ENCODE measurements around the gene DPEP1.
"Not testable (repeated sequence)": the region's sequence is repeated elsewhere in the genome, so short reads cannot be mapped to it uniquely, and the experiment has no call there.

The DPEP1 gene

DNA sequence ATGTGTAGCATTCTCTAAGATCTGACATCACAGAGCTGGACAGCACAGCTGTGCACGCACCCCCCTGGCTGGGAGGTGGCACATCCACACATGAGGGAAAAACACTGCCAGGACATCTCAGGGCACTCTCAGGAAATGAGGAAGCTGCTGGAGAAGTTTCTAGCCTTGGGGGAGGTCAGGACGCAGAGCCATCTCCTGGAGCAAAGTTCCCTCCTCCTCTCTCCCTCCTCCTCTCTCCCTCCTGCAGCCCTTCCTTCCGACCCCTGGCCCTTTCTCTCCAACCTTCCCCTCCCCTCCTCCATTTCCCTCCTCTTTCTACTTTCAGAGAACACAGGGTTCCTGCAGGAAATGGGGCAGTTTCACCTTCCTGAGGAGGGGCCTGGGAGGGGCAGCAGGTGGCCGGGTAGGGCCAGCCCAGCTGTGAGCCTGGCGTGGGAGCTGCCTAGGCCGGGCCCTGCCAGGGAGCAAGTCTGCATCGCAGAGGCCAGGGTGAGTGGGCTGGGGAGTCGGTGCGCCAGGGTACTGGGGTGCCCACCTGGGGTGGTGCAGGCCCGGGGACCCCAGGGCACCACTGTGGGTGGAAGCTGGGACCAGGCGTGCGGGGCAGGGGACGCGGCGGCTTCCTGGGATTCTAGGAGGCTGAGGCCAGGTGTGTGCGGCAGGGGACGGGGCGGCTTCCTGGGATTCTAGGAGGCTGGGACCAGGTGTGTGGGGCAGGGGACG is at the start of gene DPEP1:
DPEP1 (plus strand) TSS at position 412 of the 723 bp plus-strand sequence. CDS start 16,769 bp downstream, outside the sequence.
- H3K27ac ChIP-seq (ENCODE audit: low read length): no peak within 1 kb of the TSS
- H3K4me3 ChIP-seq (ENCODE audit: low read length): no peak within 1 kb of the TSS
- H3K27me3 ChIP-seq (ENCODE audit: control insufficient read depth, insufficient read depth, low read length): no peaks in the 10 kb centered on the region
- DNase-seq (ENCODE audit: low read depth, low spot score): no peak
- no peaks in the 10 kb centered on the region for H3K9me3 ChIP-seq (ENCODE audit: control insufficient read depth, insufficient read depth, low read length)
- WGBS (ENCODE audit: insufficient coverage, insufficient read length): no CpG with 5 or more reads among the region's 19 CpGs
- no peaks in the 10 kb centered on the region for H3K36me3 ChIP-seq (ENCODE audit: control insufficient read depth, insufficient read depth, low read length)
- H3K4me1 ChIP-seq (ENCODE audit: control insufficient read depth, insufficient read depth, low read length): peaks cover 2% of the 10 kb centered on the region; the same call in 1 of the 2 replicates

DNA sequence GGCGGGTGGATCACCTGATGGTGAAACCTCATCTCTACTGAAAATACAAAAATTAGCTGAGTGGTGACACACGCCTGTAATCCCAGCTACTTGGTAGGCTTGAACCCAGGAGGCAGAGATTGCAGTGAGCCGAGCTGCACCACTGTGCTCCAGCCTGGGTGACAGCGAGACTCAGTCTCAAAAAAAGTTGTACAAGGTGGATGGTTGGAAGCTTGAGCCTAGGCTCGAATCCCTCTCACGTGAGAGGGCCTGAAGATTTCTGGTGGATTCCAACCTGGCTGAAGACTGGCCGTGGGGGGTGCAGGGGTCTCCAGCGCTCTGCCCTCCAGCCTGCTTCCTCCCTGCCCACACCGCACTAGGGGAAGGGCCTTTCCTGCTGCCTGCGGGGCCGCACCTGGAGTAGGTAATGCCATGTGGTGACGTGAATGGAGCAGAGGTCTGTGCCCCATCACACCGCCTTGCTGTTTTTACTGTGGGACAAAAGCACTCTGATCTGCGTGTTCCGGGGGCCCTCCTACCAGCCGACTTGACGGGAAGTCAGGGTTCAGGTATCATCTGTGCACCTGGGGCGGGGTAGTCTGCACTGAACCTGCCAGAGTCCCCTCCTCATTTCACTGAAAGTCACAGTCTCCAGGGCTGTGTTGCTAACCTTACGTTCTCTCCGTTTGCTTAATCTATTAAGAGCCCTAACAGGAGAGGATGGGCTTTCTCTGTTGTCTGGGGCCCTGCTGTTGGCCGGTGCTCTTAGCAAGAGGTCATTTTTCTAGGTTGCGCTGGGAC is 48.8 kb upstream of the DPEP1 start:
- H3K4me3 ChIP-seq (ENCODE audit: low read length): no peak overlapping the region
- no peaks in the 10 kb centered on the region for H3K9me3 ChIP-seq (ENCODE audit: control insufficient read depth, insufficient read depth, low read length)
- peaks cover 34% of the 10 kb centered on the region for H3K36me3 ChIP-seq (ENCODE audit: control insufficient read depth, insufficient read depth, low read length)
- peaks cover 4% of the 10 kb centered on the region for H3K4me1 ChIP-seq (ENCODE audit: control insufficient read depth, insufficient read depth, low read length)
- H3K27me3 ChIP-seq (ENCODE audit: control insufficient read depth, insufficient read depth, low read length): no peaks in the 10 kb centered on the region
- no peak for DNase-seq (ENCODE audit: low read depth, low spot score)
- H3K27ac ChIP-seq (ENCODE audit: low read length): no peak overlapping the region
- WGBS (ENCODE audit: insufficient coverage, insufficient read length): no CpG with 5 or more reads among the region's 22 CpGs

DNA sequence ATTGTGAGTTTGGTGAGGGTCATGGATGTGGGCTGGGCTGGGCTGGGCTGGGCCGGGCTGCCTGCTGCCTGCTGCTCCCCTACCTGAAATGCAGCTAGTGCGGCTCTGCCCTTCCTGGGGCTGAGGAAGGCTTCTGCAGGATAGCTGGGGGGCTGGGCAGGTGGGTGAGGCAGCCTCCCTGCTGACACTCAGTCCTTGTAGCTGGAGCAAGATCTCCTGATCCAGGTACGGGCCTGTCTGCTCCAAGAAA is 48.3 kb upstream of the DPEP1 start:
- Histone ChIP-seq H3K27ac (ENCODE audit: low read length) (no peak overlapping the region), H3K36me3 (ENCODE audit: control insufficient read depth, insufficient read depth, low read length) (peaks cover 34% of the 10 kb centered on the region), H3K27me3 (ENCODE audit: control insufficient read depth, insufficient read depth, low read length) (no peaks in the 10 kb centered on the region), H3K4me1 (ENCODE audit: control insufficient read depth, insufficient read depth, low read length) (peaks cover 4% of the 10 kb centered on the region), H3K9me3 (ENCODE audit: control insufficient read depth, insufficient read depth, low read length) (no peaks in the 10 kb centered on the region), H3K4me3 (ENCODE audit: low read length) (no peak overlapping the region; the same call in 1 of the 2 replicates)
- no peak for DNase-seq (ENCODE audit: low read depth, low spot score)
- WGBS (ENCODE audit: insufficient coverage, insufficient read length): no CpG with 5 or more reads among the region's 3 CpGs

DNA sequence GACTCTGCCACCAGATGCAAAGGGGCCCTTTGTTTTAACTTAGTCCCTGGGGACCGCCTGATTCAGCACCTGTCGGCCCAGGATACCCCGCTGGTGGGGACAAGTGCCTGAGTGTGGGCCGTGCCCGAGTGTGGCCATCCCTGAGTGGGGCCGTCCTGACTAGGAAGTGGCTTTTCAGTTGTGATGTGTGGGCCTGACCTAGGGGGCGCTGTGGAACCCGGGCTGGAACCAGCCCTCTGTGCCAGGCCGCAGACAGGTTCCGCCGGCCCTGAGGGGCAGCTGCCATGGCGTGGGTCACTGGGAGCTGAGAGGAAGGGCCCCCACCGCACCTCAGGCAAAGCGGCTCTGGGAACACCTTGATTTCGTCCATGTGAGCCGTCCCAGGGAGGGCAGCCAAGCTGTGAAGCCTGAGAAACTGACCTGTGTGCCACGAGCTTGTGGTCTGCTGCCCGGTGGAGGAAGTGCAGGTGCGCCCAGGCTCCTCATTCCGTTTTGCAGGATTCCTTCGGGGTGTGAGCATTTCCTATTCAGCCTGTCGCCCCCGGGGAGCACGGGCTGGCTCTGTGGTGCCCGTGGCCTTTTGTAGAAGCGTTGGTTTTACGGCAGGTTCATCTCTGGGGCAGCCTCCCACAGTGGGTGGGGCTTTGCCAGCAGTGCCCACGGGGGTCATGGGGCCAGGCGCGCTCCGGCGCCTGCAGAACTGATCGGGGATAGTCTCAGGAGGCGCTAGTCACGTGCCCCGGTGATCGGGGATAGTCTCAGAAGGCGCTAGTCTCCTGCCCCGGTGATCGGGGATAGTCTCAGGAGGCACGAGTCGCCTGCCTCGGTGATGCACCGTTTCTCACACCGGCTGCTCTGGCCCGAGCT is 47.7 kb upstream of the DPEP1 start:
- no peak for DNase-seq (ENCODE audit: low read depth, low spot score)
- Histone ChIP-seq H3K4me1 (ENCODE audit: control insufficient read depth, insufficient read depth, low read length) (peaks cover 4% of the 10 kb centered on the region), H3K9me3 (ENCODE audit: control insufficient read depth, insufficient read depth, low read length) (no peaks in the 10 kb centered on the region), H3K27ac (ENCODE audit: low read length) (no peak overlapping the region), H3K36me3 (ENCODE audit: control insufficient read depth, insufficient read depth, low read length) (peaks cover 34% of the 10 kb centered on the region), H3K27me3 (ENCODE audit: control insufficient read depth, insufficient read depth, low read length) (no peaks in the 10 kb centered on the region), H3K4me3 (ENCODE audit: low read length) (peak overlapping the region; percentile 15; the same call in 1 of the 2 replicates)
- no CpG with 5 or more reads among the region's 46 CpGs for WGBS (ENCODE audit: insufficient coverage, insufficient read length)

DNA sequence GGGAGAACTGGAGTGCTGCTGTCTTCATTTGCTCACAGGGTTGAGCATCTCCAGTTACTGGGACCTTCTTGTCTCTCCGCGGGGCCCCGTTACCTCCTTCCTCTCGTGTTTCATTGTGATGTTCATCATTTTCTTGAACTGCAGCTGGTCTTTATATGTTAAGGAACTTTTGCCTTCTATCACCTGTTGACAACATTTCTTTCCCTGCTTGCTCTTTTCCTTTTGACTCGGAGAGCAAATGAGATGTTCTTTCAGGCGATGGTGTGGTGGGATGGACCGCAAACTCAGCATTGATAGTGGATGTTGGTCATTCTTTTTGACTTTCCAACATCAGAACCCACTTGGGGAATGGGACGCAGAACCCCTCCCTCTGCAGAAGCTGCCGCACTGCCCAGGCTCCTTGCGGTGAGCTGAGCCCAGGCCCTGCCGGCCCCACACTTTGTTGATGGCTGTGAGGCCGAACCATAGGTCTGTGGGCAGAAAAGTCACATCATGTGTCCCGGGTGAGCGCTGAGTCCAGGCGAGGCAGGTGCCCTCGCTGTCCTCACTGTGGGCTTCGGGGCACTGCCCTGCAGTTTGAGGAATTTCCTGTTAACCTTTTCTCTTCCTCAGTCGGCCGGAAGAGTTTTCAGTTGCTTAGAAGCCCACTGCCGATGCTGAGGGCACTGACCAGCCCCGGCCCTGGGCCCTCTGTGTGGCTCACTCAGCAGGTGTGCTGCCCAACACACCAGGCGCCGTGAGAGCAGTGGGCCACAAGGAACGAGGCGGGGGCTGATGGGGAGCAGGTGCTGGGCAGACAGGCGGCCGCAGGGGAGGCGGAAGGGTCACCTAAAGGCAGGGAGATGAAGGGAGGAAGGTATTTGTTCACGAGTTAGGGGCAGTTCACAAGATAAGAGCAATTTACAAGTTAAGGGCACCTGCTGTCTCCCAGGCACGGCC is 45.5 kb upstream of the DPEP1 start:
- peaks cover 2% of the 10 kb centered on the region; the same call in 1 of the 2 replicates for H3K4me1 ChIP-seq (ENCODE audit: control insufficient read depth, insufficient read depth, low read length)
- peaks cover 16% of the 10 kb centered on the region for H3K36me3 ChIP-seq (ENCODE audit: control insufficient read depth, insufficient read depth, low read length)
- no peak overlapping the region for H3K27ac ChIP-seq (ENCODE audit: low read length)
- no peaks in the 10 kb centered on the region for H3K9me3 ChIP-seq (ENCODE audit: control insufficient read depth, insufficient read depth, low read length)
- H3K27me3 ChIP-seq (ENCODE audit: control insufficient read depth, insufficient read depth, low read length): no peaks in the 10 kb centered on the region
- H3K4me3 ChIP-seq (ENCODE audit: low read length): no peak overlapping the region
- no CpG with 5 or more reads among the region's 30 CpGs for WGBS (ENCODE audit: insufficient coverage, insufficient read length)
- no peak for DNase-seq (ENCODE audit: low read depth, low spot score)

DNA sequence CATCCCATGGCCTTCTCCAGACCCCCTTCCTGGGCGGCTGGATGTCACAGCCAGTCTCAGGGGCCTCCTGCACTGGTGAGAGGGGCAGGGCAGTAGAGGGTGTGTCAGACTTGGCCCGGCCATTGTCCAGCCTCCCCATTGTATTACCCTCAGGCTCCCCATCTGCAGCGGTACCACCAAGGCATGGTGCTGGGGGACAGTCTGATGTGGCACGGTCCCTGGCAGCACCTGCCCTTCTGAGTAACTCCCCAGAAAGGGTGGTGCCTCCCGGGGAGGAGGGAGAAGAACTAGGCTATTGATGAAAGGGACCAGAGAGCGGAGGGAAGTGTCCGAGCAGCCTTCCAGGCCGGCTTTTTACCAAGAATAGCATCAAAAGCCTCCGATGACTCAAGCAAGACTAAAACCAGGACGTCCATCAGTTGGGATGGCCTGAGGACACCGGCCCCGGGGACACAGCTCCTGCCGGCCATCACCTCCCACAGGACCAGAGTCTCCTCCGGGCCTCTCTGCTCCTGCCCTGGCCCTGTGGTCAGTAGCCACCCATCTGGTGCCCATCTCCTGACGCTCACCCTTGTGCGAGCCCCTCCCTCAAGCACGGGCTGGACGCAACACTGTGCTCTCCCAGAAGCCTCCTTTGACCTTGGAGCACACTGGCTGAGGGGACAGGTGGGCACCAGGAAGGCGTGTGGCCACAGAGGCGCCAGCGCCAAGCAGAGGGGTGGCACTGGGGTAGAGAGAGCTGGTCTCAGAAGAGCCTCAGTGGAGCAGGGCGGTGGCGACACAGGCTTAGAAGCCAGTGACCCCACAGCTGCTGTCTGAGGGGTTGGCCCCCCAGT is 43.7 kb upstream of the DPEP1 start:
- no peak overlapping the region for H3K27ac ChIP-seq (ENCODE audit: low read length)
- no peak overlapping the region for H3K4me3 ChIP-seq (ENCODE audit: low read length)
- no peaks in the 10 kb centered on the region for H3K36me3 ChIP-seq (ENCODE audit: control insufficient read depth, insufficient read depth, low read length)
- H3K4me1 ChIP-seq (ENCODE audit: control insufficient read depth, insufficient read depth, low read length): peaks cover 3% of the 10 kb centered on the region; the same call in 1 of the 2 replicates
- no peaks in the 10 kb centered on the region for H3K9me3 ChIP-seq (ENCODE audit: control insufficient read depth, insufficient read depth, low read length)
- H3K27me3 ChIP-seq (ENCODE audit: control insufficient read depth, insufficient read depth, low read length): no peaks in the 10 kb centered on the region
- no peak for DNase-seq (ENCODE audit: low read depth, low spot score)
- WGBS (ENCODE audit: insufficient coverage, insufficient read length): no CpG with 5 or more reads among the region's 23 CpGs

DNA sequence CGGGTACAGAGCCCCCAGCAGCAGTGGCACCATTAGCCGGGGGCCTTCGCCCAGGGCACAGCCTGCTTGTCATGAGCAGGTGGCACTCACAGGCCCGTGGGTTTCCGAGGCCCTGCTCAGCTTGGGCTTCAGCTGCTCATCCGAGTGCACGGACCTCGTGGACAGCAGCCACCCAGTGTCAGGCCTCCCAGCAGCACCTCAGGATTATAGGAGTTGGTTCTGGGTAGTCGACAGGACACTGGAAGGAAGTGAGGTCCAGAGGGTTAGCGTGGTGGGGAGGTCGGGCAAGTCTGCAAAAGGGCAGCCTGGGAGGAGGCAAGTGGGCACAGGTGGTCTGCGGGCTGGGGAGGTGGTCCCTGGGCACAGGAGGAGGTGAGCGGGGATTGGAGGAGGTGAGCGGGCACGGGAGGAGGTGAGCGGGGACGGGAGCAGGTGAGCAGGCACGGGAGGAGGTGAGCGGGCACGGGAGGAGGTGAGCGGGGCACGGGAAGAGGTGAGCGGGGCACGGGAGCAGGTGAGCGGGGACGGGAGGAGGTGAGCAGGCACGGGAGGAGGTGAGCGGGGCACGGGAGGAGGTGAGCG is 43.0 kb upstream of the DPEP1 start:
- Histone ChIP-seq H3K36me3 (ENCODE audit: control insufficient read depth, insufficient read depth, low read length) (no peaks in the 10 kb centered on the region), H3K27me3 (ENCODE audit: control insufficient read depth, insufficient read depth, low read length) (no peaks in the 10 kb centered on the region), H3K9me3 (ENCODE audit: control insufficient read depth, insufficient read depth, low read length) (no peaks in the 10 kb centered on the region), H3K27ac (ENCODE audit: low read length) (no peak overlapping the region), H3K4me1 (ENCODE audit: control insufficient read depth, insufficient read depth, low read length) (peaks cover 2% of the 10 kb centered on the region; the same call in 1 of the 2 replicates), H3K4me3 (ENCODE audit: low read length) (no peak overlapping the region)
- WGBS (ENCODE audit: insufficient coverage, insufficient read length): no CpG with 5 or more reads among the region's 30 CpGs
- no peak for DNase-seq (ENCODE audit: low read depth, low spot score)

DNA sequence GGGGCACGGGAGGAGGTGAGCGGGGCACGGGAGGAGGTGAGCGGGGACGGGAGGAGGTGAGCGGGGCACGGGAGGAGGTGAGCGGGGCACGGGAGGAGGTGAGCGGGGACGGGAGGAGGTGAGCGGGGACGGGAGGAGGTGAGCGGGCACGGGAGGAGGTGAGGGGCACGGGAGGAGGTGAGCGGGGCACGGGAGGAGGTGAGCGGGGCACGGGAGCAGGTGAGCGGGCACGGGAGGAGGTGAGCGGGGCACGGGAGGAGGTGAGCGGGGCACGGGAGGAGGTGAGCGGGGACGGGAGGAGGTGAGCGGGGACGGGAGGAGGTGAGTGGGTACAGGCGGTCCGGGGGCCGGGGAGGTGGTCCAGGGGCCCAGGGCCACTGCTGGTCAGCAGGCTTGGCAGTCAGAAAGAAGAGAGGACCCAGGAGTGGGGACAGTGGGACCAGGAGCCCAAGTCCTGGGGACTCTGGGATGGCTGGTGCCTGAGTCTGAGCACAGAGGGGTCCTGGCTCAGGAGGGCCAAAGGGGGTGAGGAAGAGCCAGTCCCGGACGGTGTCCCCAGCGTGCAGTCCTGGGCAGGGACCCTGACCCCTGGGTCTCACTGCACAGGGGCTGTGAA is 42.4 kb upstream of the DPEP1 start:
- not testable (repeated sequence) for DNase-seq (ENCODE audit: low read depth, low spot score); H3K9me3 ChIP-seq (ENCODE audit: control insufficient read depth, insufficient read depth, low read length); H3K4me1 ChIP-seq (ENCODE audit: control insufficient read depth, insufficient read depth, low read length); H3K36me3 ChIP-seq (ENCODE audit: control insufficient read depth, insufficient read depth, low read length); H3K27me3 ChIP-seq (ENCODE audit: control insufficient read depth, insufficient read depth, low read length); H3K4me3 ChIP-seq (ENCODE audit: low read length); H3K27ac ChIP-seq (ENCODE audit: low read length)
- WGBS (ENCODE audit: insufficient coverage, insufficient read length): no CpG with 5 or more reads among the region's 36 CpGs

DNA sequence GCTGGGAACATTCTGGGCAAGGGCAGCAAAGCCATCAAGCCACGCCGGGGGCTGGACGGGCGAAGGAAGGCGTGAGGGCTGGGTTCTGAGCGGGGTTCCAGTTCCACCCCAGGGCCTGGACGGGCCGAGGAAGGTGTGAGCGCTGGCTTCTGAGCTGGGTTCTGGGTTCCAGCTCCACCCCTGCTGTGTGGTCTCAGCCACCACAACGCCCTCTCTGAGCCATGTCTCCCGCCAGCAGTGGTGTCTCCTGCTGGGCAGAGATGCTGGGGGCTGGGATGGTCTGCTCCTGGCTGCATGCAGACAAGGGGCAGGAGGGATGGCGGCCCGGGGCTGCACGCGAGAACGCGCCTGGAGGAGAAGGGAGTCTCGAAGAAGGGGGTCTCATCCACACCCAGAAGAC is 41.8 kb upstream of the DPEP1 start:
- Histone ChIP-seq H3K4me3 (ENCODE audit: low read length) (no peak overlapping the region), H3K27me3 (ENCODE audit: control insufficient read depth, insufficient read depth, low read length) (peaks cover 4% of the 10 kb centered on the region; the same call in 1 of the 2 replicates), H3K9me3 (ENCODE audit: control insufficient read depth, insufficient read depth, low read length) (no peaks in the 10 kb centered on the region), H3K4me1 (ENCODE audit: control insufficient read depth, insufficient read depth, low read length) (peaks cover 2% of the 10 kb centered on the region), H3K36me3 (ENCODE audit: control insufficient read depth, insufficient read depth, low read length) (no peaks in the 10 kb centered on the region; the same call in 1 of the 2 replicates), H3K27ac (ENCODE audit: low read length) (no peak overlapping the region)
- DNase-seq (ENCODE audit: low read depth, low spot score): no peak
- WGBS (ENCODE audit: insufficient coverage, insufficient read length): no CpG with 5 or more reads among the region's 18 CpGs

Data from iPS DF 6.9 (cell line).